ENCODE results near the gene MED12L.

Gene MED12L

DNA sequence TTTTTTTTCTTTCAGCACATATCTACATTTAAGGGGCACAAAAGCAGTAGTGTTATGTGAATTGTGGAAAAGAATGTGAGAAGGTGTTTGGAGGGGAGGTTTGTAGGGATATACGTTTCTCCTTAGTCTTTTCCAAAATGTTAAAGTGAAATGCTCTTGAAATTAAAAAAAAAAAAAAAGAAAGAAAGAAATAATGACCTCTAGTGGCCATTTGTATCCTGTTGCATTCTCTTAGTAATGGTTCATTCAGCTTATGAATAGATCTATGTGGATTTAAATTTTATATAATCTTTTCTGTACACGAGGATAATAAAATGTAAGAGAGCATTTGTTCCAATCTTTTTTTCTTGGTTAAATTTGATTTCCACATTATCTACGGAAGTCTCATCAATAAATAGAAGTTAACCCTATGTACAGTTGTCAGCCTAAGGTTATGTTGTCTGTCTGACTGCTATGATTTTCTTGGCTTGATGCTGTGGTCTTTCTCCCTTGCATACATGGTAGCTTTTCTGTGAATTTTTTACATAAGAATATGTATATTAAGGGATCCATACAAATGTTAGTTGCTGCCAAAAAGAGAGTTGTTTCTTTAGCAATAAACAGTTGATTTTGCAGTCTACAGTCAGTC, 242.2 kb downstream of the MED12L start:
- in situ Hi-C loops (cut with MboI; ENCODE audit: low pct_unique_long_range_greater_than_20kb, low sequenced_read_pairs), result no loop called here
- DNase-seq, result peak; percentile 36

DNA sequence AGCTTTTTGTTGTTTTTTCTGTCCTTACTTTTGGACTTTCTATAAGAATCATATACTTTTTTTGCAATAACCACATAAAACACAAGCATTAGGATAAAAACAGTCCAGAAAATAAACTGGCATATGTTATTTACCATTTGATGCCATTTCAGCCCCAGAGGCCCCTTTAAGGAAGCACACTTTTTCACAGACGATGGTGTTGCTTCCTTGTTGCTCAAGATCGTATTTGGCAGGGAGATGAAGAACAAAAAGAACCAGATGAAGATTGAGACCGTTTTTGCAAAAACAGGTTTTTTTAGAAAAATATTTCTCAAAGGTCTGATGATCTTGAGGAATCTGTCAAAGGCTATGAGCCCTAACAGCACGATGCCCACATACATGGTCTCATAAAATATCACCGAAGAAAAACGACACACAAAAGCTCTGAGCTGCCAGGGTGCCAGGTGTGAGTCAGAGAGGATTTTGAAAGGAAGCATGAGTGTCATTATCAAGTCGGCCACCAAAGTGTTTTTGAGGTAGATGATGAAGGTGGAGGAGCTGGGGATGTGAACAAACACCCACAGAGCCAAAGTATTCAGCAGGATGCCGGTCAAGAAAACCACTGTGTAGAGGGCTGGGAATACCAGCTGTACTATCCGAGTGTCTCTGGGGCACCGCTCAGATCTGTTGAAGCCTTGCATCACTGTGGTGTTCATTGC, 243.0 kb downstream of the MED12L start:
- DNase-seq, result no peak
- in situ Hi-C loops (cut with MboI; ENCODE audit: low pct_unique_long_range_greater_than_20kb, low sequenced_read_pairs), result no loop called here

DNA sequence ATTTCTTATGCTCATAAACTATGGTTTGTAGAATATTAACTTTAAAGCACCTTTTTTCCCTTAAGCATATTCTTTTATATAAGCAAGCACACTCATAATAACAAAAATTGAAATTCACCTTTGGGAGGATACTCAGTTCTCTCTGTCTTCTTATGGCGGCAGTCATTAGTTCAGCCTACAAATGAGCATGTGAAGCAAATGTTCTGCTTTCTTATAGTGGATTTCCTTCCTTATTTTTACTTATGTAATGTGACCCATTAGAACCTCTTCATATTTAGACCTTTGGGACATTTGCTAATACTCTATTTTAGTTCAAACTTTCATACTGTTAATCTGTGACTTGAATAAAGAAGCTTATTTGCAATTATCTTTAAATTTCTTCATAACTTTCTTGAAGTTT, 243.9 kb downstream of the MED12L start, which contains the start of gene P2RY13:
Gene P2RY13, minus strand, starts transcription at position 187 of the 400 bp plus-strand sequence. Its CDS starts 21 bp downstream, at position 166.
- in situ Hi-C loops (cut with MboI; ENCODE audit: low pct_unique_long_range_greater_than_20kb, low sequenced_read_pairs), result no loop called here
- DNase-seq, result no peak

DNA sequence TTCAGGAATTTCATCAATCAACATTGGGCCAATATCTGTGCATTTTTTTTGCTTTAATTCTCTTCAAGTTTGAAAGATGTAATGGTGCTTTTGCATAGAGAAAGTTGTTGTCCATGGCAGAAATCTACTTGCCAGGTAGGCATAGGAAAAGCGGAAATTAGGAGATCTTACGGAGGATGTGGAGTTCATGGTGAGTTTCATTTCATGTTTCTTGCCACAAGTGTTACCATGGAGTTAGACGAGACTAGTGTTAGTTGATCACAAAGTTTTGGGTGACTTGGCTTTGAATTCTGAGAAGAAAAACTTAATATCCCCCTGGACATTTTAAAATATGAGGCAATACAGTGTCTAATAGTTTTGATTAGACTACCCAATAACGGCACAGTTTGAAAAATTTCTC, 244.9 kb downstream of the MED12L start:
- in situ Hi-C loops (cut with MboI; ENCODE audit: low pct_unique_long_range_greater_than_20kb, low sequenced_read_pairs), result no loop called here
- DNase-seq, result no peak

DNA sequence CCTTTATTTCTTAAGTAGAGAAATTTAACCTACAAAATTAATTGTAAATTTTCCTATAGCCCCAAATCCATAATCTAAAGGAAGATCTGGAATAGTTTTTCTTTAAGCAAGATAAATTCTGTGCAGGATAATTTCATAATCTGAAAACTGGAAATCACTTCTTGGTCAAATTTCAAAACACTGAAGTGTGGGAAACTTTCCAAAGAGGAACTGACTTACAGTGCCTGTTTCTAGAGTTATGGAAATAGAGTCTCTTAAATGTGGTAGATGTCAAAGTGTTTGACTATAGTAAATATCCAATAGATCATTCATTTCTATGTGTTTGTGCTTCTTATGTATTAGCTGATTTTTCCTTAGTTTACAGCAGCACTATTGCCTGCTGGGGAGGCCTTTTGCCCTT, 245.4 kb downstream of the MED12L start:
- no peak for DNase-seq
- in situ Hi-C loops (cut with MboI; ENCODE audit: low pct_unique_long_range_greater_than_20kb, low sequenced_read_pairs), result no loop called here

DNA sequence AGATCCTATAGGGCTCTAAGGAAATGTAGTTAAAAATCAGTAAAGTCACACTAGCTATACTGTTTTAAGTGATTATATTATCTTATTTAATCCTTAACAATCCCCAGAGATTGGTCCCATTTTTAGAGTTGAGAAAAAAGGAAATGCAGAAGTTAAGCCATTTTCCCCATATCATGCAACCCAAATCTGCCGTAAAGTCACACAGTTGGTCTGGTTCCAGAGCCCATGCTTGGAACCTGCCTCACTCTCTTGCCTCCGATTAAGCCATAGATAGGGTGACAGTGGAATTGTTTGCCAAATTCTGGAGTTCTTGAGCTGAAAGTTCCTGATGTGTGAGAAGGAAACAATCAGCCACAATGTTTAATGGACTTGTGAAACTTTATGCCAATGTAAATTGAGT, 246.2 kb downstream of the MED12L start:
- in situ Hi-C loops (cut with MboI; ENCODE audit: low pct_unique_long_range_greater_than_20kb, low sequenced_read_pairs), result no loop called here
- DNase-seq, result no peak

DNA sequence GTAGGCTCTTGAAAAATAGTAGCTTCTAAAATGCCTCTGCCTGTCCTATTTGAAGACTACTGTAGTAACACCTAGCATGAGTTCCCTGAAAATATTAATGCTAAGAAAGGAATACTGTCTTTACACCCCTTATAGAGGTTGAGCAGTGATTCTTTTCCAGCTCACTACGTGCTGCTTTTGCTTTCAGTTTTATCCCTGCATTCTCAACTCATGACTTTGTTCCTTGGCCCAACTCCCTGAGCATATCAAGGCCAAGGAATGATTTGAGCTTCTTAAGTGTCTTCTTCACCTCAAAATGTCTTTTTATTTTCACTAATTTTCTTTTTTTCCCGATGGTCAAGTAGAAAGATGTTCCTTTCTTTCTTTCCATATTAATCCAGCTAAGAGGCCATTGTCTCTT, 260.4 kb downstream of the MED12L start:
- DNase-seq, result no peak
- in situ Hi-C loops (cut with MboI; ENCODE audit: low pct_unique_long_range_greater_than_20kb, low sequenced_read_pairs), result no loop called here

DNA sequence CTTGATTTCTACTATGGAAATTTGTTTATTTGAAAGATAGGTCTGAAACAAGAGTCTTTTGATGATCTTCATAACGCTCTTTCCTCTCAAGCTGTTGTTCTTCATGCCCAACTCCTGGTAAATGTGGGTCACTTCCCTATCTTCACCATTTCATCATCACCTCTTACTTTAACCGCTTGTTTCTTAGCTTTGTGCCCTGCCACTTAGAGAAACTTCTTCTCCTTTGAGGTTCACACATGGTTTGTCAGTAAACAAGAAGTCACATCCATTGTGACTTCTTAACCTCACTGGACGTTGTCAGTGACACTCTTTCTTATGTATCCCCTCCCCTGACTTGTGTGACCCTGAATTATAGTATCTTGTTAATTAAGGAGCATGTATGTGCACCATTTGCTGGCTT, 260.8 kb downstream of the MED12L start:
- DNase-seq, result peak; percentile 78
- in situ Hi-C loops (cut with MboI; ENCODE audit: low pct_unique_long_range_greater_than_20kb, low sequenced_read_pairs), result no loop called here

DNA sequence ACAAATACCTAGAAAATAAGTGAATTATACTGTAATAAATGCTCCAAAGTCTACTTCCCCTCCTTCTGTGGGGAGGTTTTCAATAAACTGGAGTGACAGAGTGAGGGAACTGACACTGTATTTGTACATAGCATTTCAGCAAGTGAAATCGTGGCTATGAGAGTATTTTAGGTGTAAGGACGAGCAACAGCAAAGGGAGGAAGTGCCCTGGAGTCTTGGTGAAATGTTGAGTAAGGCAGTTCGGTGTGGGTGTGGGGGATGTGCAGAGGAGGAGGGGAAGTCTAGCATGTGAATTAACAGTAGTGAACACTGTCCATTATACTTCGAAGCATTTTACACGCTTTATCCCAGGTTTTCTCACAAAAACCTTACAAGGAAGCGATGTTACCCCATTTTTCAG, 262.0 kb downstream of the MED12L start:
- DNase-seq, result peak; percentile 89
- in situ Hi-C loops (cut with MboI; ENCODE audit: low pct_unique_long_range_greater_than_20kb, low sequenced_read_pairs), result no loop called here

DNA sequence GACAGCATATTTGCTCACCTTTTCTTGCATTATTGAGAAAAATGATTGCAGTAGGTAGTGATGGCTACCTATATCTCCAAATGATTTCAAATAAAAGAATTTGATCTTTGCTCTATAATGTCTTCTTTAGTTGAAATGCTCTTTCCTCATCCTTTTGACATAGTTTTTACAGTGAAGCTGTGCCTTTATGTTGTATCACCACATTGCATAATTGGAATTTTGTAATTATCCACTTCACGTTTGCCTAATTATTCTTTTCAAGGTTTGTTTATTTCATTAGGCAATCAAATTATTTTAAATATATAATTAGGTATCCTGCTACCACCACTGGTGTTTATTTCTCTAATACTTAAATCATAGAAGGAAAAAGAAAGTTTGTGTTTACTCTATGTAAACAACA, 265.2 kb downstream of the MED12L start:
- in situ Hi-C loops (cut with MboI; ENCODE audit: low pct_unique_long_range_greater_than_20kb, low sequenced_read_pairs), result no loop called here
- DNase-seq, result no peak

DNA sequence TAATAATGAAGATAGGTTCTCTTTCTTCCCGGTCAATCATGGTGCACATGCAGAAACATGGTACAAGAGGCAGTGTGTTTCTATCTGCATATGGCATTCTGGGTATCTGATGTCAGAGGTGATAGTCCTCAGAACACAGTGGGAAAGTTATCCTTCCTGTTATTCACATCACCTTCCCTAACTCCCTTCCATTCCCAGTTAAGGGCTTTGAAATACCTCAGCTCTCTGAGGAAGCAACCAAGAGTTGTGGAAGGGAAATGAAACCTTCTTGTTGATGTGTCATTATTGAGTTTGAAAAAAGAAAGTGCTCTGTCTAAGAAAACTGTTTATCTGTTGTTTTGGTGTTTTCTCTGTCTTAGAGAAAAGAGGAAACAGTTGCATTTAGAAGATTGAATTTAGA, 265.8 kb downstream of the MED12L start:
- in situ Hi-C loops (cut with MboI; ENCODE audit: low pct_unique_long_range_greater_than_20kb, low sequenced_read_pairs), result no loop called here

DNA sequence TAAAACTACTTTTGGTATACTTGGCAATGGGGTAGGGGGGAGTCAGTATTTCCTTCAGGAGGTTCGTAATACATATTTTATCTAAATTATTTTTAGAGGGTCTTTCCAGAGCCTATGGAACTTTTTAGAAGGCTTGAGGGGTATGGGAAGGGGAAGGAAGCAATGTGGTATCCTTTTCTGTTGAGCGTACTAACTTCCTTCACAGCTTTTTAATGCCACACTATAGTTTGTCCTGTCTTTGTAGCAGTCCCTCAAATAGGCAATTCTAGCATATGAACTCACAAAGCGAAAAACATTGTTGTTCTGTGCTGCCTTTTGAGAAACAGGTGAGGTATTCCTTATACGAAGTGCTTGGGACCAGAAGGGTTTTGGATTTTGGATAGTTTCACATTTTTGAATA, 266.2 kb downstream of the MED12L start:
- in situ Hi-C loops (cut with MboI; ENCODE audit: low pct_unique_long_range_greater_than_20kb, low sequenced_read_pairs), result no loop called here

More for the DNA sequence above, 265.8 kb downstream of the MED12L start:
- no peak for DNase-seq

DNA sequence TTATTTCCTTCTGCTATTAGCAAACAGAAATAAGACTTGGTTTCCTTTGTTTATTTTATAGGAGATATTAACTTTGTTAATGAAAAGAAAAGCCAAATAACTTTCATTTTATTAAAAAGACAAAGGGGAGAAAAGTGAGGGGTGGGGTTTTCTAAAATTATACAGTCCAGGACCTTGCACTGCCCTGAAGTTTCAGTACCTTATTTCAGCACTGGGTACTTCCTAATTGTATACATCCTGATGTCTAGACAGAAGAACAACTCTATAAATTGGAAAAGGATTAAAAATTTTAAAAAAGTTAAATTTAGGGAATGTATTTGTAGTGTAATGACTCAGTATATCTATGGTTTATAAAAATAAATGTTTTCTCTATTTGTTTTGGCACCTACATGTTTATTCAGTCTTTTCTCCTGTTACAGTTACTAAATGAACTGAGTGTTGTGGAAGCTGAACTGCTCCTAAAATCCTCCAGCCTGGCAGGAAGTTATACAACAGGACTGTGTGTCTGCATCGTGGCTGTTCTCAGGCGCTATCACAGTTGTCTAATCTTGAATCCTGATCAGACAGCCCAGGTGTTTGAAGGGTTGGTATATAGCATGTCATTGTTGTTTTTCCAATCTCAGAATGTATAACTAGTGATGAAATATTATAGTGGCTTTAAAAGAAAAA, 271.5 kb downstream of the MED12L start:
- no peak for DNase-seq

More for the DNA sequence above, 266.2 kb downstream of the MED12L start:
- no peak for DNase-seq

DNA sequence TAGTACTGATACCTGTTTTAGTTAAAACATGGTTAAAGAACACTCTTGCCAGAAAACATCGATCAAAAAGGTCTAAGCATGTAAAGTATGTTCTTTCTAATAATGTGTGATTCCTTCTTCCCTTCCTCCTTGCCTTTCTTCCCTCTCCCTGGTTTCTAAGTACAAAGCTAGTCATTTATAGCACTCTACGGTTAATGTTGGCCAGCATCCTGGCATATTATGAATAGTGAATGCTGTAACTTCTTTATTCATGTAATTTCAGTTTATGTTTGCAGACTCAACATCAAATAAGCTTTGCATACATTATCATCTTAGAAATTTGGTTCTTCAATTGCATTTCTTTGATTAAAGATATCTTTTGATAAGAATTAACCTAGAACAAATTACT, 272.0 kb downstream of the MED12L start:
- DNase-seq, result no peak
- in situ Hi-C loops (cut with MboI; ENCODE audit: low pct_unique_long_range_greater_than_20kb, low sequenced_read_pairs), result no loop called here

More for the DNA sequence above, 271.5 kb downstream of the MED12L start:
- in situ Hi-C loops (cut with MboI; ENCODE audit: low pct_unique_long_range_greater_than_20kb, low sequenced_read_pairs), result no loop called here

DNA sequence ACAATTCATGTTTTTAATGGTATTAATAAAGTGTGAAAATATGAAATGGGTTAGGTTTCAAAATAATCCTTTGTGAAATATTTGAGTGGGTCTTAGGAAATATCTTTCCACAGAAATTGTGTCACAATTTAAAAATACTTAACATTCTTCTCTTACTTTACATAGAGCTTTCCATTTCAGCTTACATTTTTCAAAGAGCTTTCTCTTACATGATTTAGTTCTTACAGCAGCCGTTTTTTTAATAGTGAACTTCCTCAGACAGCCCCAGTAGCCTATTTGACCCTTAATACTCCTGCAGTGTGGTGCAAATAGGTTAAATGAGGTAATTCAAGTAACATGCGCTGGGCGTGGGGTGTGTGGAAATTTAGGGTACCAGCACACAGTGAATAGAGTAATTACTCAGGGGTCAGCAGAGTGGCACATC, 277.3 kb downstream of the MED12L start:
- DNase-seq, result no peak

DNA sequence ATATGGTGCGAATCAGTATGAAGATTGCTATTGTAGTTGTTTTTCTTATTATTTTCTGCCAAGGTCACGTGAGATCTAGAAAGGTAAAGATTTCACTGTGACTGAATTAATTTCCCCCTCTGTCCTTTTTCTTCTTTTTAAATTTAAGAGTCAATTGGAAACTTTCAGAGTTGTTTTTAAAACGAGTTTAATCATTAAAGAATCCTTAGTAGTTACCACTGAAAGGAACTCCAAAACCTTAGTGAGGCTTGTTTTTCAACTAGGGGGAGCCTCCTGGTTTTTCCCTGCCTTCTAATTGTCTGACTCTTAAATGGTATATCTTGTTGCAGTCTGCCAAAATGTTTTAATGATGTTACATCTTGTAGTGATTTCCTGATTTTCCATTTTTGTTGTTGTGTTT, 281.5 kb downstream of the MED12L start:
- DNase-seq, result no peak
- in situ Hi-C loops (cut with MboI; ENCODE audit: low pct_unique_long_range_greater_than_20kb, low sequenced_read_pairs), result no loop called here

More for the DNA sequence above, 277.3 kb downstream of the MED12L start:
- in situ Hi-C loops (cut with MboI; ENCODE audit: low pct_unique_long_range_greater_than_20kb, low sequenced_read_pairs), result no loop called here

DNA sequence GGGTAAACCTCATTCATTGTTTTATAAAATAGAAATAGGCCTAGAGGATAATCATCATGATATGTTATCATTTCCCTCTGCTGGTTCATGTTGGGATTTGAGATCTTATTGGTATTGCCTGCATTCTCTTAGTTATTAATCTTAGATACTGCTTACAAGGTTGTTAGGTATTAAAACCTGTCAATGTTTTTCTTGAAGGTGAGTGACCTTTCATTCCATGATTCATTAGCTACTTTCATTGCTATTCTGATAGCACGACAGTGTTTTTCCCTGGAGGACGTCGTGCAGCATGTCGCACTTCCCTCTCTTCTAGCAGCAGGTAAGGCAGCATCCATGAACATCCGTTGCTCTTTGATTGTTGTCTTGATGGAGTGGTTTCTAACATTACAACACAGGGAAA, 282.0 kb downstream of the MED12L start:
- in situ Hi-C loops (cut with MboI; ENCODE audit: low pct_unique_long_range_greater_than_20kb, low sequenced_read_pairs), result no loop called here
- DNase-seq, result no peak

DNA sequence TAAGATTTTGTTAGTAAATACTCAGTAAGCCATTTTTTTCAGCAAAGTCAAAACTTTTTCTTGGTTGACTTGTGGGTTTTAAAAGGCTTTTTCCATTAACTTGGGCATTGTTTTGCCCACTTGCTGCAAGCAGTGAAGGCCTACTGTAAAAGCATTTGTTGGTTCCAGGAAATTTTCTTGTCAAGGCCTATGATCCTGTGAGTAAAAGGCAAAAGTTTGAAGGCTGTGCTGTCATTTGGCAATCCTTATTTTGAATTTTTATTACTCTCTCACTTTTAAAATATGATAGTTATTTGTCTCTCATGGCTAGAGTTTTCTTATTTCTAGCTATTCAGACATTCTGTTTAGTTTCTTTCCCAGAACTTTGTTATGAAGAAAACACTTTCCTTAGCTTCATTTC, 286.1 kb downstream of the MED12L start:
- no peak for DNase-seq
- in situ Hi-C loops (cut with MboI; ENCODE audit: low pct_unique_long_range_greater_than_20kb, low sequenced_read_pairs), result no loop called here

DNA sequence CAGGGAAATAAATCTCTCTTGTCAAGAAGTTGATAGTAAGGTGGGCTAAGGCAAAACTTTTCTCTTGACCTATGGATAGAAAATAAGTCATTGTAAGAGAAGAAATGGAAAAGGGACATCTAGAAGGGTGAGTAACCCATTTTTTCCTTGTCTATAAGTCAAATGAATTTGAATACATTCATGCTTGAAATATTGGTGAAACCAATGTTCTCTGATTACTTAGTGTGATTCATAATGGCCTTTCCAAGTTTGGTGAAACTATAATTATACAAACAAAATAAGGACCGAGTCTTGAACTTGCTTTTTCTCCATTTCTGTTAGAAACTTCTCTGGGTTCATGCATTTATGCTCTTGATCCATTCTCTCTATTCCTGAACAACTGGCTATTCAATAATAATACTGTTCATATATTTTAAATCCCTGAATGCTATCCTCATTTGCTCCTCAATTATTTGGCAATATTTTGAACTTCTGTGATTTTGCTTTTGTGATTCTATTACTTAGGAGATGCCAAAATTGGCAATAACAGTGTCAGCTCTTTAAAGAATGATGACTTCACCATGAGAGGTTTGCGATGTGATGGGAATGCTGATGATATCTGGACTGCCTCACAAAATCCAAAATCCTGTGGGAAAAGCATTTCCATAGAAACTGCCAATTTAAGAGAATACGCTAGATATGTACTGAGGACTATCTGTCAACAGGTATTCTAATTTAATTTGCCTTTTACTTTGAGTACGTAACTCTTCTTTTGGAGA, 286.8 kb downstream of the MED12L start:
- no peak for DNase-seq
- in situ Hi-C loops (cut with MboI; ENCODE audit: low pct_unique_long_range_greater_than_20kb, low sequenced_read_pairs), result no loop called here
